MM.1S (cell line): ENCODE data around the gene NELL2.

ENCODE experiments used
- DNase-seq: peaks from one replicate; pipeline ENCODE4 v3.0.0-alpha.2; 2015
- H2AFZ ChIP-seq: fragments of 300-600 bp; sonication (generic); 2 replicates; pipeline ENCODE4 v1.6.0; 2016; ENCODE audit warnings: antibody characterized with exemption, low read length
- H3F3A ChIP-seq: fragments of 300-600 bp; sonication (generic); 2 replicates; pipeline ENCODE4 v1.6.1; 2016; ENCODE audit warnings: mild to moderate bottlenecking, antibody characterized with exemption, low read length, moderate library complexity, mixed read lengths; ENCODE audit not compliant: insufficient read depth
- H3K27ac ChIP-seq: fragments of 300-600 bp; sonication (generic); 2 replicates; pipeline ENCODE4 v1.5.1; 2016; ENCODE audit warnings: mild to moderate bottlenecking, low read length
- H3K27me3 ChIP-seq: fragments of 300-600 bp; sonication (generic); replicated peaks from 2 replicates; pipeline ENCODE4 v1.6.0; 2016; ENCODE audit warnings: low read length; ENCODE audit not compliant: insufficient read depth
- H3K36me3 ChIP-seq: fragments of 300-600 bp; sonication (generic); replicated peaks from 2 replicates; pipeline ENCODE4 v1.6.1; 2016; ENCODE audit warnings: mild to moderate bottlenecking, low read length, mixed read lengths; ENCODE audit not compliant: insufficient read depth
- H3K4me1 ChIP-seq: fragments of 300-600 bp; sonication (generic); 2 replicates; pipeline ENCODE4 v1.6.1; 2016; ENCODE audit warnings: low read length, mixed read lengths
- H3K4me2 ChIP-seq: fragments of 300-600 bp; sonication (generic); 2 replicates; pipeline ENCODE4 v1.6.0; 2016; ENCODE audit warnings: low read depth, low read length
- H3K4me3 ChIP-seq: fragments of 300-600 bp; sonication (generic); 2 replicates; pipeline ENCODE4 v1.5.1; 2016; ENCODE audit warnings: low read length, mixed read lengths
- H3K79me2 ChIP-seq: fragments of 300-600 bp; sonication (generic); 2 replicates; pipeline ENCODE4 v1.6.1; 2016; ENCODE audit warnings: mixed run types, low read length, mixed read lengths
- H3K9ac ChIP-seq: fragments of 300-600 bp; sonication (generic); 2 replicates; pipeline ENCODE4 v1.6.1; 2016; ENCODE audit warnings: low read length, mixed read lengths
- H3K9me2 ChIP-seq: fragments of 300-600 bp; sonication (generic); replicated peaks from 2 replicates; pipeline ENCODE4 v1.6.1; 2016; ENCODE audit warnings: mild to moderate bottlenecking, low read length, mixed read lengths; ENCODE audit not compliant: insufficient read depth
- H3K9me3 ChIP-seq: fragments of 300-600 bp; sonication (generic); replicated peaks from 2 replicates; pipeline ENCODE4 v1.6.1; 2016; ENCODE audit warnings: mild to moderate bottlenecking, low read length, mixed read lengths; ENCODE audit not compliant: insufficient read depth
- H4K20me1 ChIP-seq: fragments of 300-600 bp; sonication (generic); 2 replicates; pipeline ENCODE4 v1.6.1; 2016; ENCODE audit warnings: mild to moderate bottlenecking, low read length, moderate library complexity, mixed read lengths; ENCODE audit not compliant: insufficient read depth
- EZH2 ChIP-seq: fragments of 300-600 bp; sonication (generic); optimal IDR thresholded peaks from 2 replicates; pipeline ENCODE3; 2017; ENCODE audit warnings: low read depth, mild to moderate bottlenecking, antibody characterized with exemption, low read length, mixed read lengths
- EZH2phosphoT487 ChIP-seq: fragments of 300-600 bp; sonication (generic); IDR thresholded peaks from 2 replicates; pipeline ENCODE4 v1.6.1; 2018; ENCODE audit warnings: antibody characterized with exemption, low read length
- TF ChIP-seq, protein P1 (sequence below): fragments of 300-600 bp; sonication (generic); IDR thresholded peaks from 2 replicates; pipeline ENCODE4 v1.5.1; 2016; ENCODE audit warnings: antibody characterized with exemption, low read length, mixed read lengths

The NELL2 gene

DNA sequence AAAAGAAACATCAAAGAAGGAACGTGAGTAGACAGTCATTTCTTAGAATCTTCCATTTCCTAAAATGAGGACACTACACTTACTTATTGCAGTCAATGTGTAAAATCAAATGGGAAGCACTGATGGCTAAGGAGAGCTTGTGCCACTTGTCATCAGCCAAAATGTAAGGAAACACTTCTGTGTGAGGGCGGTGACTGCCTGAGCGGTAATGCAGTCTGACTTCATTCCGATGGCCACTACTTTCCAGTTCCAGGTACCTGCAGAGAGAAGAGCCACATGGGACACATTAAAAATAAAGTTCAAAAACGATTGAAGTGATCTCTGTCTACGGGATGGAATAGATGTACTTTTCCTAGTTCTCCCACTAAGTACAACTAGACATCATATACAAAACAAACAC, 96.3 kb downstream of the NELL2 start:
- H3K27ac ChIP-seq: no peak overlapping the region
- H4K20me1 ChIP-seq: no peaks in the 10 kb centered on the region
- no peak overlapping the region for H3K4me3 ChIP-seq
- no peak overlapping the region for H3K4me2 ChIP-seq
- no peaks in the 10 kb centered on the region for H3K36me3 ChIP-seq
- H3K27me3 ChIP-seq: no peaks in the 10 kb centered on the region
- H2AFZ ChIP-seq: no peak overlapping the region
- no peaks in the 10 kb centered on the region for H3K9me3 ChIP-seq
- DNase-seq: no peak
- no peak overlapping the region for H3K9ac ChIP-seq
- H3K79me2 ChIP-seq: no peaks in the 10 kb centered on the region
- H3K9me2 ChIP-seq: no peaks in the 10 kb centered on the region
- no peak for TF ChIP-seq EZH2phosphoT487
- TF ChIP-seq, protein P1, sequence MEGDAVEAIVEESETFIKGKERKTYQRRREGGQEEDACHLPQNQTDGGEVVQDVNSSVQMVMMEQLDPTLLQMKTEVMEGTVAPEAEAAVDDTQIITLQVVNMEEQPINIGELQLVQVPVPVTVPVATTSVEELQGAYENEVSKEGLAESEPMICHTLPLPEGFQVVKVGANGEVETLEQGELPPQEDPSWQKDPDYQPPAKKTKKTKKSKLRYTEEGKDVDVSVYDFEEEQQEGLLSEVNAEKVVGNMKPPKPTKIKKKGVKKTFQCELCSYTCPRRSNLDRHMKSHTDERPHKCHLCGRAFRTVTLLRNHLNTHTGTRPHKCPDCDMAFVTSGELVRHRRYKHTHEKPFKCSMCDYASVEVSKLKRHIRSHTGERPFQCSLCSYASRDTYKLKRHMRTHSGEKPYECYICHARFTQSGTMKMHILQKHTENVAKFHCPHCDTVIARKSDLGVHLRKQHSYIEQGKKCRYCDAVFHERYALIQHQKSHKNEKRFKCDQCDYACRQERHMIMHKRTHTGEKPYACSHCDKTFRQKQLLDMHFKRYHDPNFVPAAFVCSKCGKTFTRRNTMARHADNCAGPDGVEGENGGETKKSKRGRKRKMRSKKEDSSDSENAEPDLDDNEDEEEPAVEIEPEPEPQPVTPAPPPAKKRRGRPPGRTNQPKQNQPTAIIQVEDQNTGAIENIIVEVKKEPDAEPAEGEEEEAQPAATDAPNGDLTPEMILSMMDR: no peak
- TF ChIP-seq EZH2: no peak
- H3K4me1 ChIP-seq: no peaks in the 10 kb centered on the region
- H3F3A ChIP-seq: no peaks in the 10 kb centered on the region

DNA sequence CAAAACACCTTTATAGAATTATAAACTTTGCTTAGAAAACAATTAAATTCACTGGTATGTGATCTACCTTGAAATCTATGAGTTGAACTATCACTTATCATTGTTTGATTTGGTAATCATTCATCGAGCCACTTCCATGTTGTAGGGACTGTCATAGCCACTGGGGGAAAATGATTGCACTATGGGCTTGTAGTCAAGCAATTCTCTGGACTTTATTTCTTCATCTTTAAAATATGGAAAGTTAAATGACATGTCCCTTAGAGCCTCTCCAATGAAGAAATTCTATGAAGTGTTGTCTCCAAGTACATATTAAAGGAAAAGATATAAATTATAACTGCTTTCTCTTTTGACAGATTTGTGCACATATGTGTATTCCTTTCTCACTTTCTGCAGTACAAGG, 97.3 kb downstream of the NELL2 start:
- Histone ChIP-seq H3K9me3 (no peaks in the 10 kb centered on the region), H3K27me3 (no peaks in the 10 kb centered on the region), H3K36me3 (no peaks in the 10 kb centered on the region), H3K9me2 (no peaks in the 10 kb centered on the region), H3K27ac (no peak overlapping the region), H3K79me2 (no peaks in the 10 kb centered on the region), H3K4me3 (no peak overlapping the region), H3K4me1 (no peaks in the 10 kb centered on the region), H3K9ac (no peak overlapping the region), H2AFZ (no peak overlapping the region), H4K20me1 (no peaks in the 10 kb centered on the region), H3K4me2 (no peak overlapping the region), H3F3A (no peaks in the 10 kb centered on the region)
- no peak for DNase-seq
- TF ChIP-seq EZH2 (no peak), EZH2phosphoT487 (no peak)
- TF ChIP-seq, protein P1: no peak

DNA sequence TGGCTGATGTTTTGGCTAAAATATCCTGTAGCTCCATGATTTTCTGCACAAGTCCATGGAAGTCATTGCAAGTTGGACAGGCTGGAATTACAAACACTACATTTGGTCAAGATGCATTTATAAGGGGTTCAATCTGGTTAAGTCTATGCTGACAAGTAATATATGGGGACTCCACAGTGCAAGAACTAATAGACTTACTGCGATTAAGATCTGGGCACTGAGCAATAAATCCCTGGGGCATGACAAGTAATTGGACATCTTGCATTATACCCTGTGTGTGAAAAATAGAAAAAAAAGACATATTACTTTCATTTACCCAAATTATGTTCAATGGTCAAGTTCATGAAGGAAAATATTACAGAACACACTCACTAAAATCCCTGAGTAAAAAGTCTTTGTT, 99.1 kb downstream of the NELL2 start:
- Histone ChIP-seq H3K27me3 (no peaks in the 10 kb centered on the region), H3K4me3 (no peak overlapping the region), H4K20me1 (no peaks in the 10 kb centered on the region)

More for the DNA sequence above, 99.1 kb downstream of the NELL2 start:
- DNase-seq: no peak
- H3K27ac ChIP-seq: no peak overlapping the region
- no peaks in the 10 kb centered on the region for H3K36me3 ChIP-seq
- no peaks in the 10 kb centered on the region for H3K79me2 ChIP-seq
- no peaks in the 10 kb centered on the region for H3F3A ChIP-seq
- no peaks in the 10 kb centered on the region for H3K4me1 ChIP-seq
- no peak for TF ChIP-seq EZH2phosphoT487
- TF ChIP-seq EZH2: no peak
- TF ChIP-seq, protein P1: no peak
- H3K9me3 ChIP-seq: no peaks in the 10 kb centered on the region
- H3K9me2 ChIP-seq: no peaks in the 10 kb centered on the region
- H3K4me2 ChIP-seq: no peak overlapping the region
- no peak overlapping the region for H2AFZ ChIP-seq
- H3K9ac ChIP-seq: no peak overlapping the region
